ENCODE results near the gene CLEC4A.
"Not testable (repeated sequence)": the region's sequence is repeated elsewhere in the genome, so short reads cannot be mapped to it uniquely, and the experiment has no call there.

Gene CLEC4A

GRCh38 chr12:8123124-8123912 lies at the start of gene CLEC4A:
Gene CLEC4A (plus strand): TSS chr12:8123617. CDS start chr12:8123879, 262 bp downstream.
- in situ Hi-C loops (cut with HindIII; ENCODE audit: low sequenced_read_pairs): no loop called here

DNA sequence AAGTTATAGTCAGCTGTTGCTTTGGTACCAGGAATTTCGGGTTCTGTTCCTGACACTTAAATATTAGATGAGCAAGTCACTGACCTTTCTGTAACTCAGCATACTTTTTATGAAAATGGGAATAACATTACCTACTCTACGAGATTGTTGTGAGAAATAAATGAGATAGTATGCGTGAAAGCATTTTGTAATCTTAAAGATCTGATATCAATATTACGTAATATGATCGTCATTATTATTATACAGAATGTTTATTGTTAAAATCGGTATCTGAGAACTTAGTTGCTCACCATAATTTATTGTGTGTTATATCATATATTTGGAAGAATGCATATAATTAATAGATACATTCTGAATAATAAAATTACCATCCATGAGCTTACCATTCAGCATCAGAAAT lies 47.5 kb upstream of the CLEC4A start:
- in situ Hi-C loops (cut with HindIII; ENCODE audit: low sequenced_read_pairs): no loop called here

DNA sequence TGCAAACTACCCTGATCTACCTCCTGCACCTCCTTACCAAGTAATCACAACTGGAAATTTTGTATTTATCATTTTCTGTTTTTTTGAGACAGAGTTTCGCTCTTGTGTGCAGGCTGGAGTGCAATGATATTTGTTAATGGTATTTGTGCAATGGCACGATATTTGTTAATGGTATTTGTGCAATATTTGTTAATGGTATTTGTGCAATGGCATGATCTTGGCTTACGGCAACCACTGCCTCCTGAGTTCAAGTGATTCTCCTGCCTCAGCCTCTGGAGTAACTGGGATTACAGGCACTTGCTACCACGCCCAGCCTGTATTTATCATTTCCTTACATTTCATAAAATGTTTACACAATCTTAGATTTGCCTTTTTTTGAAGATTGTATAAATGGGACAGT lies 47.1 kb upstream of the CLEC4A start:
- in situ Hi-C loops (cut with HindIII; ENCODE audit: low sequenced_read_pairs): no loop called here

DNA sequence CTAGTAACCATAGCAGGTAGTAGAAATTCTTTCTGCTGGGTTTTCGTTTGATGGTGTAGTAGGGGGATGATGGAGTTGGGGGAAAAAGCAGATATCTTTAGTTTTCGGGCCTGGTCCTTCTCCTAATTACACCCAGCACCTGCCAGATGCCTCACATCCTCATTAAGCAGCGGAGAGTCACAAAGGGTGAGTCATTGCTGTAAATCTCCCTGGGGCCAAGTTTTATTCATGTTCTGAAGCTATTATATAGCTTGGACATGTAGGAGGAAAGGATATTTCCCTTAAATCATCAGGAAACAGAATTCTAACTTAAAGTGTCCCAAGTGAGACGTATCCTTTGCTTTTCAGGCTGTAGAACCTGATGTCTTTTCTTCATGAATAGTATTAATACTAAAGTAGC lies 46.2 kb upstream of the CLEC4A start:
- in situ Hi-C loops (cut with HindIII; ENCODE audit: low sequenced_read_pairs): no loop called here

DNA sequence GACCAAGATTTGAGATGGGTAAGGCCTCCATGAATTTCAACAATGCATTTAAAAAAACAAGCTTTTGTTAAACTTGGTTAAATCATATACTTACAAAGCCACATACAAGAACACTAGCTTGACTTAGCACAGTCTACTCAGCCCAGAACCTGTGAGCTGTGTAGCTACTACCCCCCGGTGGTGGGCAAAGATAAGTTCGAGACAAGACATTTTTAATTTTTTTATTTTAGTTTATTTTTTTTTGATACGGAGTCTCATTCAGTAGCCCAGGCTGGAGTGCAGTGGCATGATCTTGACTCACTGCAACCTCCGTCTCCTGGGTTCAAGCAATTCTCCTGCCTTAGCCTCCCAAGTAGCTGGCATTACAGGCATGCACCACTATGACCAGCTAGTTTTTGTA lies 45.0 kb upstream of the CLEC4A start:
- in situ Hi-C loops (cut with HindIII; ENCODE audit: low sequenced_read_pairs): no loop called here

- in situ Hi-C loops (cut with HindIII; ENCODE audit: low sequenced_read_pairs): no loop called here
These were observed 44.5 kb upstream of the CLEC4A start for GRCh38 chr12:8078916-8079315.

GRCh38 chr12:8080120-8080519 lies 43.3 kb upstream of the CLEC4A start:
- in situ Hi-C loops (cut with HindIII; ENCODE audit: low sequenced_read_pairs): no loop called here

DNA sequence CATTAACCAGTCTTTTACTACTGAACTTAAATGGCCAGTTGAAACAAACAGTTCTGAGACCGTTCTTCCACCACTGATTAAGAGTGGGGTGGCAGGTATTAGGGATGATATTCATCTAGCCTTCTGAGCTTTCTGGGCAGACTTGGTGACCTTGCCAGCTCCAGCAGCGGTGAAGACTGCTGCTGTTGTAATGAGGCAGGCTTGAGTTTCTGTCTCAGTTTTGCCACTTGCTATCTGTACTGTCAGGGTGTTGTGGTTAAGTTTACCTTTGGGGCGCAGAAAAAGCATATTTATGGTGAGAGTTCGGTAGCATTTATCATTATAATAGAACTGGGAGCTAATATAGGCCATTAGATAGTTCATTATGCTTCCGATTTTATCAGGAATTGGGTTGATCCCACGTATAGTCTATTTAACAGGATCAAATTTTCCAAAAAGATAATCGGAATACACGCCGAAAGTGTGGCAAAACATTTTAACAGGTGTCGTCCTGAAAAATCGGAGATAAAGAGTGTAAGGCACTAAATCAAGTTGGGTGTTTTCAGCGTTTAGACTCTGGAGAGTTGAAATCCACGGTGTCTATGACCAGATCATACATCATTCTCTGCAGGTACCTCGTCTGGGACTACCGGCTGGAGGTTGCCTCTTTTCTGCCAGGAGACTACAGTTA lies 42.0 kb upstream of the CLEC4A start:
- in situ Hi-C loops (cut with HindIII; ENCODE audit: low sequenced_read_pairs): no loop called here

GRCh38 chr12:8082808-8083100 lies 40.7 kb upstream of the CLEC4A start:
- in situ Hi-C loops (cut with HindIII; ENCODE audit: low sequenced_read_pairs): no loop called here

DNA sequence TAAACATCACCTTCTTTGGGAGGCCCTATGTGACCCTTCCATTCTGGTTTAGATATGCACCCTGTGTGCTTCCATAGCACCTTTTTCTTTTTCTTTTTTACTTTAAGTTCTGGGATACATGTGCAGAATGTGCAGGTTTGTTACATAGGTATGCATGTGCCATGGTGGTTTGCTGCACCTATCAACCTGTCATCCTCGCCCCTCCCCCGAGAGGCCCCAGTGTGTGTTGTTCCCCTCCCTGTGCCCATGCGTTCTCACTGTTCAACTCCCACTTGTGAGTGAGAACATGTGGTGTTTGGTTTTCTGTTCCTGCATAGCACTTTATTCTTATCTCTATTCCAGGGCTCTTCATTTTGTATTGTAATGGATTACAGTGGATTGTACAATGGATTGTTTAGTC lies 39.1 kb upstream of the CLEC4A start:
- in situ Hi-C loops (cut with HindIII; ENCODE audit: low sequenced_read_pairs): not testable (repeated sequence)

DNA sequence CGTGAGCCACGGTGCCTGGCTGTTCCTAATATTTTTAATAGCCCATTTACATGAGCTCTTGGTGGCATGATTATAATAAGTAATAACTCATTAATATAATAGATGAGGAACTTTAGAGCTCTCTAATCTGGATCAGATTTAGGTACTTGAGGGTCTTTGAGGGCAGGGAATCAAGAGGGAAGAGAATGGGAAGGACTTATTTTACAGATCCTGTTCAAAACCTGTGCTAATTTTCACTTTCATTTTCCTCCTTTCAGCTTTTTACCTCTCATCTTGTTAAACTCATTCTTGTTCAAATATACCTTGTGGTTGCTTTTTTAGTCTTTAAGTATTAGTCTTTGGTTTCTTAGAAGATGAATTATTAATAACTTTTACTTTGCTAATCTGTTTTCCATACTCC lies 35.8 kb upstream of the CLEC4A start:
- in situ Hi-C loops (cut with HindIII; ENCODE audit: low sequenced_read_pairs): no loop called here

DNA sequence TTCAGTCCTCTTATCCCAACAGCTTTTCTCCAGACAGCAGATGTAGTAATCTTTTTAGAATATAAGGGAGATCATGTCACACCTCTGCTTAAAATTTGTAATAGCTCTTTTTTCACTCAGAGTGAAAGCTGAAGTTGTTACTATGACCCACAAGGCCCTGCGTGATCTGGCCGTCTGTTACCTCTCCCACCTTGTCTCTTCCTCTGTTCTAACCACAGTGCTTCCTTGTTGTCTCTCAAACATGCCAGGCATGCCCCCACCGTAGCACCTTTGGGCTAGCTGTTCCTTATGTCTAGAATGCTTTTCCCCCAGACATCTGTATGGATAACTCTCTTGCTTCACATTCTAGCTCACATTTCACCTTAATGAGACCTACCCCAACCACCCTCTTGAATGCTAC lies 34.8 kb upstream of the CLEC4A start:
- in situ Hi-C loops (cut with HindIII; ENCODE audit: low sequenced_read_pairs): no loop called here

DNA sequence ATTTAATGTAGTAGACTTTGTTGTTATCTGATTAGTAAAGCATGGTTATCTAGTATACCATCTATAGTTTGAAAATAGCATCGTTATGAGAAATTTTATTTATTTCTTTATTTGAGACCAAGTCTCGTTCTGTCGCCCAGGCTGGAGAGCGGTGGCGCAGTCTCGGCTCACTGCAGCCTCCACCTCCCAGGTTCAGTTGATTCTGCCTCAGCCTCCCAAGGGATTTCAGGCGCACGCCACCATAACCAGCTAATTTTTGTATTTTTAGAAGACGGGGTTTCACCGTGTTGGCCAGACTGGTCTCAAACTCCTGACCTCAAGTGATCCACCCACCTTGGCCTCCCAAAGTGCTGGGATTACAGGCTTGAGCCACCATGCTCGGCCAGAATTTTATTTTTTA lies 34.1 kb upstream of the CLEC4A start:
- in situ Hi-C loops (cut with HindIII; ENCODE audit: low sequenced_read_pairs): not testable (repeated sequence)

DNA sequence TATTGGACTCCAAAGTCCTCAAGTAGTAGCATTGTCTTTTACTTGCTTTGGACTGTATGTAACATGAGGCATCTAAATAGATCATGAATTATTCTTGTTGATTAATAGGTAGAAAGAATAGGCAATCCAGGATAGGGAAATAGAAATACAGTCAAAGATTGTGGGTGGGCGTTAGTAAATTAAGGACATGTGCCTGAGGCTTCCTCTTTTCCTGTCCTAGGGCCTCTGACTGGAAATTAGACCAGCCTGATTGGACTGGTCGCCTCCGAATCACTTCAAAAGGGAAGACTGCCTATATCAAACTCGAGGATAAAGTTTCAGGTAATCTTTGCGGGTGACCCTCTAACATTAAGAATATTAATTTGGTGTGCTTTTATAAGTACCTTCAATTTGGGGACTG lies 33.7 kb upstream of the CLEC4A start:
- in situ Hi-C loops (cut with HindIII; ENCODE audit: low sequenced_read_pairs): loop anchor here (5.0 kb wide), 1 partner anchor 43 kb away; no protein-coding TSS in a partner anchor

DNA sequence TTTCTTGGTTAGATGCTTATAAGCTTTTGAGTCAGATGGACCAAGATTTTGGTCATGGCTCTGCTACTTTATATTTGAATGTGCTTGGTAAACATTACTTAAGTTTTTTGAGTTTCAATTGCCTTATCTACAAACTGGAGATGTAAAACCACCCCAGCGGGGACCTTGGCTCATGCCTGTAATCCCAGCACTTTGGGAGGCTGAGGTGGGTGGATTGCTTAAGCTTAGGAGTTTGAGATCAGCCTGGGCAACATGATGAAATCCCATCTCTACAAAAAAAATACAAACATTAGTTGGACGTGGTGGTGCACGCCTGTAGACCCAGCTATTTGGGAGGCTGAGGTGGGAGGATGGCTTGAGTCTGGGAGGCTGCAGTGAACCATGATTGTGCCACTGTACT lies 30.1 kb upstream of the CLEC4A start:
- in situ Hi-C loops (cut with HindIII; ENCODE audit: low sequenced_read_pairs): loop anchor here (5.0 kb wide), 1 partner anchor 39 kb away; no protein-coding TSS in a partner anchor

- in situ Hi-C loops (cut with HindIII; ENCODE audit: low sequenced_read_pairs): no loop called here
These were observed 27.0 kb upstream of the CLEC4A start for GRCh38 chr12:8096281-8096915.

GRCh38 chr12:8099235-8099634 lies 24.2 kb upstream of the CLEC4A start:
- in situ Hi-C loops (cut with HindIII; ENCODE audit: low sequenced_read_pairs): no loop called here

DNA sequence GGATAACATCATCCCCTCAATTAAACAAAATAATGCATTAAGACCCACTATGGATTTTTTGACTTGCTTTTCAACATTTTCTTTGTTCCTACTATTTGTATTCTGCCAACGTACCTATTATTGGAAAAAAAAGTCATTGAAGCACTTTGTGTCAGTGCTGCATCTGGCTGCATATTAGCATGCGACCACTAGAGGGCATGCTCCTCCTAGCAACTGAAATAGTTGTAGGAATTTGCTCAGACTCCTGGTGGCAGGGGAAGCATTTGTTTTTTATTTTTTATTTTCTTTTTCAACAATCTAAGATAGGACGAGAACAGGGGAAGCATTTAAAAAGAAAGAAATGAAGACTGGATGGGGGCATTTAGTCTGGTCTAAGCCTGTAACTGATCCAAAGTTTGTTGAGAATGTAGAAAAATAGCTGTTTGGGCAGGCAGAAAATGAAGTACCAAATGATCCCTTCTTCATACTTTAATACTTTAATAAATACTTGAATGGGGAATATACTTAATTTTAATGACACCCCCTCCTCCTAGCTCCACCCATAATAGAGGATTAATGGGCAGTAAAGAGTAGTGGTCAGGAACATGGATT lies 14.5 kb upstream of the CLEC4A start:
- in situ Hi-C loops (cut with HindIII; ENCODE audit: low sequenced_read_pairs): no loop called here

GRCh38 chr12:8113117-8113516 lies 10.3 kb upstream of the CLEC4A start:
- in situ Hi-C loops (cut with HindIII; ENCODE audit: low sequenced_read_pairs): not testable (repeated sequence)

DNA sequence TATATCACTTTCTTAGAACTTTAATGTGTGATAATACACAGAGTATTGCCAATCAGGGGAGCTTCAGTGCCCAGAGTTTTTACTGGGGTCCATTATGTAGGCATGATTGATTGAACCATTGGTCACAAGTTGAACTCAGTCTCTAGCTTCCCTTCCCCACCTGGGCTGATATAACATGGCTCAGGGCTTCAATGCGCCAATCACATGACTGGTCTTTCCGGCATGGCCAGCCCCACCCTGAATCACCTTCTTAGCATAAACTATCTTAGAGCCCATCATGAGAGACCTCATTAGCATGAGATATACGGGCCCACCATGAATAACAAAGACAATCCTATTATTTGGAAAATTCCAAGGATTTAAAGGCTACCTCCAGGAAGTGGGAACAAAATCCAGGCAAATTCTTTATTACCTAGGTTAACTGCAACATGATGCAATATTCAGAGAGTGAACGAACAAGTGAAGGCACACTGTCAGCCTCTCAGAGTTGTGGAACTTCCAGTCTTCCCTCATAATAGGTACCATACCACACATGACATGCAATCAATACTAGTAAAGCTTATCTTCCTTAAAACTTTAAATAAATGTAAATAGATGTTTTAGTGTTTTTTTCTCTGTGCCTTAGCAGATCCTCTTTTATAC lies 3.2 kb upstream of the CLEC4A start:
- in situ Hi-C loops (cut with HindIII; ENCODE audit: low sequenced_read_pairs): no loop called here

DNA sequence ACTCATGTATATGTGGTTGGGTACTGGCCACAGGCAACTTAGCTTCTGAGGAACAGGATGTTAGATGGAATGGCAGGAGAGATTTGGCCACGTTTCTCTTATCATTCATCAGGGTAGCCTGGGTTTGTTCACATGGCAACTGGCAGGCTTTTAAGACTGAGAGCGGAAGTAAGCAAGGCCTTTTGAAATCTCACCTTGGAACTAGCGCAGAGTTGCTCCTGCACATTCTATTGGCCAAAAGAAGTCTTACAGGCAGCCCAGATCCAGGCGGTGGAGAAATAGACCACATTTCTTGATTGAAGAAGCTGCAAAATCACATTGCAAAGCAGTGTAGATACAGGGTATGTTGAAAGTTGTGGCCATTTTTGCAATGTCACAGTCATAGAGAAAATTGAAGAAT lies 3.7 kb downstream of the CLEC4A start:
- in situ Hi-C loops (cut with HindIII; ENCODE audit: low sequenced_read_pairs): no loop called here

Data from endothelial cell of hepatic sinusoid (primary cell).